Colonic mucosa (tissue), 4 donors: ENCODE measurements around the gene IQGAP1. TPM values are rescaled to one million over a fixed set of nuclear protein-coding genes. Genes with fewer than 3 reads are reported as not detected.

Experiments
- DNase-seq: peaks from one replicate; pipeline ENCODE4 v3.0.0-alpha.2; 2020
- H3K27ac ChIP-seq: fragments of 200-600 bp; one replicate; pipeline ENCODE4 v1.8.0; 2021
- H3K27me3 ChIP-seq: fragments of 200-600 bp; one replicate; pipeline ENCODE4 v1.8.0; 2021
- H3K36me3 ChIP-seq: fragments of 200-600 bp; one replicate; pipeline ENCODE4 v1.8.0; 2021
- H3K4me1 ChIP-seq: fragments of 200-600 bp; one replicate; pipeline ENCODE4 v1.8.0; 2021; ENCODE audit warnings: mild to moderate bottlenecking
- H3K4me3 ChIP-seq: fragments of 200-600 bp; one replicate; pipeline ENCODE4 v1.8.0; 2021
- H3K9ac ChIP-seq, 2 donors: one replicate each; pipeline ENCODE4 v1.7.0; 2013; ENCODE audit warnings: control low read depth in 2 of 2, low read depth in 2 of 2, low read length in 2 of 2
- H3K9me3 ChIP-seq: fragments of 200-600 bp; one replicate; pipeline ENCODE4 v1.8.0; 2021
- CTCF ChIP-seq: fragments of 200-600 bp; IDR thresholded peaks from one replicate; pipeline ENCODE4 v1.8.0; 2022; ENCODE audit warnings: antibody characterized with exemption, mild to moderate bottlenecking
- intact Hi-C: fragments of 100-400 bp; cut with DNase I; formaldehyde crosslinking; loops from one replicate; pipeline ENCODE4 v1.14.1; 2022
- total RNA-seq, 2 donors: library from RNA; stranded (reverse); fragmentation: NEBNext Ultra II Directional in 1 of 2; extraction: Animal tissue kit (Norgen Biotek cat#: 25700) in 1 of 2; gene quantifications; one replicate each; pipeline ENCODE4 v1.2.1, GENCODE V29; 2021
- donor health status: healthy.
- donor health status: DM: no; HTN: no; CAD: no.
- donor health status: DM: no; HTN: no; CAD: no.

Gene IQGAP1
- total RNA-seq, 2 donors from 2014 or later: 210 to 243 TPM

GRCh38 chr15:90531147-90531546, 143.1 kb downstream of the IQGAP1 start:
- TF ChIP-seq CTCF: no peak
- peak overlapping the region; percentile 84 to 96 for H3K9ac ChIP-seq
- H3K36me3 ChIP-seq: no peaks in the 10 kb centered on the region
- no peak for DNase-seq
- H3K27me3 ChIP-seq: no peaks in the 10 kb centered on the region
- H3K4me3 ChIP-seq: peak overlapping the region; percentile 58
- H3K4me1 ChIP-seq: peaks cover 9% of the 10 kb centered on the region
- intact Hi-C loops: no loop called here
- no peaks in the 10 kb centered on the region for H3K9me3 ChIP-seq
- no peak overlapping the region for H3K27ac ChIP-seq

DNA sequence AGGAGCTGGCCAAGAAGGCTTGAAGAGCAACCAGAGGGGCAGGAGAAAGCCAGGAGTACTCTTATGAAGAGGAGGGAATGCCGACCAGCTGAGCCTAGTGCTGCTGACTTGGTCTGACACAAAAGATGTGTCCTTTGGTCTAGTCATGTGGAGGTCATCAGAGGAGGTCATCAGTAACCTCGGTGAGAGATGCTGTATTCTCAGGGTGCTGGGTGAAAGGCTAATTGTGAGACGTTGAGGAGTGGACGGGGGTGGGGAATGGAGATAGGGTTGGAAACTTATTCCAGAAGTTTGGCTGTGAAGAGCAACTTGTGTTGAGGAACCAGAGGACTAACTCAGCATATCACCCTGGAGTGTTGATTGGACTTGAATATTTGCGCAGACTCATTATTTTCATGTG, 147.2 kb downstream of the IQGAP1 start:
- no peak overlapping the region for H3K27ac ChIP-seq
- intact Hi-C loops: no loop called here

DNA sequence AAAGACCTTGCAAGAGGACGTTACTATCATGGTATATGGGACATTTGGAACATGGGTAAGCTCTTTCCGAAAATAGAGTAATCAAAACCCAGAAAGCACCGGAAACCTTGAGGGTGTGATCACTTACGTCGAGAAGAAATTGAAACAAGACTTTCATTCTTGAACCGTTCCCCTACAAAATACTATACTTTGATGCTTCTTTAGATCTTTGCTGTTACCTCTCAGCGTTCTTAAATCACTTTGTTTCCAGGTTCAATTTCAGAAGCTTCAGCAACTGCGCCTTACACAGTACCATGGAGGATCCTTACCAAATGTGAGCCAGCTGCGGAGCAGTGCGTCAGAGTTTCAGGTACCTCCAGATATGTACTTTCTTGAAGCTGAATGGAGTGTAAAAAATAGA, 151.7 kb downstream of the IQGAP1 start:
- no peak overlapping the region for H3K27ac ChIP-seq
- intact Hi-C loops: no loop called here

More for the DNA sequence above, 147.2 kb downstream of the IQGAP1 start:
- Histone ChIP-seq H3K36me3 (no peaks in the 10 kb centered on the region), H3K9ac (no peak overlapping the region), H3K4me3 (no peak overlapping the region), H3K4me1 (peaks cover 9% of the 10 kb centered on the region), H3K27me3 (no peaks in the 10 kb centered on the region), H3K9me3 (no peaks in the 10 kb centered on the region)
- no peak for TF ChIP-seq CTCF
- DNase-seq: no peak

GRCh38 chr15:90540768-90541167, 152.7 kb downstream of the IQGAP1 start:
- Histone ChIP-seq H3K36me3 (no peaks in the 10 kb centered on the region), H3K4me3 (no peak overlapping the region), H3K4me1 (no peaks in the 10 kb centered on the region), H3K9ac (no peak overlapping the region), H3K9me3 (no peaks in the 10 kb centered on the region), H3K27ac (no peak overlapping the region), H3K27me3 (no peaks in the 10 kb centered on the region)
- TF ChIP-seq CTCF: no peak
- intact Hi-C loops: no loop called here
- no peak for DNase-seq

More for the DNA sequence above, 151.7 kb downstream of the IQGAP1 start:
- H3K9me3 ChIP-seq: no peaks in the 10 kb centered on the region
- no peaks in the 10 kb centered on the region for H3K36me3 ChIP-seq
- no peak for DNase-seq
- no peaks in the 10 kb centered on the region for H3K4me1 ChIP-seq
- H3K27me3 ChIP-seq: no peaks in the 10 kb centered on the region
- no peak overlapping the region for H3K4me3 ChIP-seq
- H3K9ac ChIP-seq: no peak overlapping the region
- no peak for TF ChIP-seq CTCF

GRCh38 chr15:90545095-90545494, 157.1 kb downstream of the IQGAP1 start:
- no peaks in the 10 kb centered on the region for H3K9me3 ChIP-seq
- intact Hi-C loops: no loop called here
- no peak for TF ChIP-seq CTCF

GRCh38 chr15:90547540-90547939, 159.5 kb downstream of the IQGAP1 start:
- Histone ChIP-seq H3K27me3 (no peaks in the 10 kb centered on the region), H3K27ac (no peak overlapping the region), H3K9me3 (no peaks in the 10 kb centered on the region), H3K4me1 (no peaks in the 10 kb centered on the region), H3K9ac (no peak overlapping the region), H3K4me3 (no peak overlapping the region), H3K36me3 (no peaks in the 10 kb centered on the region)
- DNase-seq: no peak
- no peak for TF ChIP-seq CTCF
- intact Hi-C loops: no loop called here

More at GRCh38 chr15:90545095-90545494, 157.1 kb downstream of the IQGAP1 start:
- Histone ChIP-seq H3K27ac (no peak overlapping the region), H3K4me3 (no peak overlapping the region), H3K36me3 (no peaks in the 10 kb centered on the region), H3K4me1 (no peaks in the 10 kb centered on the region), H3K27me3 (no peaks in the 10 kb centered on the region), H3K9ac (no peak overlapping the region)
- no peak for DNase-seq
